Esophagus (tissue), 2 donors: ENCODE results near the gene PPARG. TPM values are rescaled to one million over a fixed set of nuclear protein-coding genes. Genes with fewer than 3 reads are reported as not detected.

Experiments
- H3K27ac ChIP-seq, 2 donors: one replicate each; pipeline ENCODE4 v1.5.1; 2013; ENCODE audit warnings: low read depth in 2 of 2, mild to moderate bottlenecking in 2 of 2, inconsistent platforms in 1 of 2, low read length in 1 of 2, moderate library complexity in 1 of 2
- H3K27me3 ChIP-seq, 2 donors: one replicate each; pipeline ENCODE4 v1.6.1; 2013; ENCODE audit warnings: low read length in 2 of 2, control low read depth in 1 of 2, mild to moderate bottlenecking in 1 of 2; ENCODE audit not compliant: insufficient read depth in 2 of 2, control insufficient read depth in 1 of 2
- H3K36me3 ChIP-seq, 2 donors: one replicate each; pipeline ENCODE4 v1.6.1; 2013; ENCODE audit warnings: low read length in 1 of 2; ENCODE audit not compliant: control insufficient read depth in 2 of 2, insufficient read depth in 2 of 2
- H3K4me1 ChIP-seq, 2 donors: one replicate each; pipeline ENCODE4 v1.6.1; 2013; ENCODE audit warnings: low read length in 1 of 2; ENCODE audit not compliant: control insufficient read depth in 2 of 2, insufficient read depth in 2 of 2
- H3K4me3 ChIP-seq, 2 donors: one replicate each; pipeline ENCODE4 v1.5.1; 2013; ENCODE audit warnings: low read length in 2 of 2, mild to moderate bottlenecking in 2 of 2, low read depth in 1 of 2, moderate library complexity in 1 of 2
- H3K9me3 ChIP-seq, 2 donors: one replicate each; pipeline ENCODE4 v1.6.1; 2013; ENCODE audit warnings: mild to moderate bottlenecking in 2 of 2, low read depth in 1 of 2, low read length in 1 of 2, moderate library complexity in 1 of 2; ENCODE audit not compliant: control insufficient read depth in 2 of 2, insufficient read depth in 1 of 2
- WGBS, 2 donors: extraction: QIAGEN DNeasy Blood & Tissue Kit; methylation state at CpG; one replicate each; pipeline ENCODE4 v1.1.7; 2013; 5-methylcytosine and 5-hydroxymethylcytosine counted together
- polyA plus RNA-seq, 2 donors: library from polyadenylated mRNA; stranded (reverse); fragments of 200-250 nt; gene quantifications; one replicate each; pipeline ENCODE4 v1.2.3, GENCODE V29; 2013
- donor health status: healthy with polysubstance abuse.
- donor health status: Bipolar disorder and iron deficiency.

PPARG gene
- polyA plus RNA-seq, 2 donors, result 2.6 to 3.4 TPM

GRCh38 chr3:12336099-12336498 lies 47.2 kb downstream of the PPARG start:
- Histone ChIP-seq H3K27ac (no peak overlapping the region), H3K4me1 (no peaks in the 10 kb centered on the region), H3K27me3 (no peaks in the 10 kb centered on the region), H3K36me3 (no peaks in the 10 kb centered on the region), H3K9me3 (no peaks in the 10 kb centered on the region), H3K4me3 (no peak overlapping the region)
- 78 to 79% methylated on average over 3 of the region's 3 CpGs for WGBS, 2 donors

DNA sequence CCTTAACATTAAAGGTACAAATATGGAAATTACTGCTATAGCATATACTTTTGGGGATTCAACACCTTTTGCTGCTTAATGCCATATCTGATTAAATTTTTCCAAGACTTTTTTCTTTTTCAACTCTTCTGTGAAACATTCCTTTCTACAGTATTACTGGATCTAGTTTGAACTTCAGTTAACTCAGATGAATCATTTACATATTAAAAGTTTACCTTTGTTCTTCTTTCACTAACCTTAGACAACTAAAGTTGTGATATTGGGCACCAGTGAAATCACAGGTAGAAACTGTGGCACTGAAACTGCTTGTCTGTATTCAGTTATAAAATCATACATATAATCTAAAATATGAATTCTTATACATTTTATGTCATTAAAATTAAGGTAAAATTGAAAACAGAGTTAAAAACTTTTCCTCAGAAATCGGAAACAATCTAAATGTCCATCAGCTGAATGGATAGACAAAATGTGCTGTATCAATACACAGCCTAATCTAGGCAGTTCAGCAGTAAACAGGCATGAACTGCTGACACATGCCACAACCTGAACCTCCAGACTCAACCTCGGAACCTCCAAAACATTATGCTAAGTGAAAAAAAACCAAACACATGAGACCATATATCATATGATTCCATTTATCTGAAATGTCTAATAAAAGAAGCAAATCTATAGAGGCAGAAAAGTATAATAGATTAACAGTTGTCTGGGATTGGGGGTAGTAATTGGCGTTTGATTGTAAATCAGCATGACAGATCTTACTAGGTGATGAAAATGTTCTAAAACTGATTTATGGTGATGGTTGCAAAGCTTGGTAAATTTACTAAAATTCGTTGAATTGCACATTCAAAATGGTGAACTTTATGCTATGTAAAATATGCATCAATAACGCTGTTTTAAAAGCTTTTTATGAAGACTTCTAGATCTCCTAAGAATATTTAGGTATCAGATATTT lies 50.0 kb downstream of the PPARG start:
- Histone ChIP-seq H3K4me1 (no peaks in the 10 kb centered on the region), H3K36me3 (no peaks in the 10 kb centered on the region), H3K9me3 (no peaks in the 10 kb centered on the region), H3K27ac (no peak overlapping the region), H3K27me3 (no peaks in the 10 kb centered on the region), H3K4me3 (no peak overlapping the region)
- WGBS, 2 donors, result 87 to 90% methylated on average over 5 of the region's 5 CpGs

DNA sequence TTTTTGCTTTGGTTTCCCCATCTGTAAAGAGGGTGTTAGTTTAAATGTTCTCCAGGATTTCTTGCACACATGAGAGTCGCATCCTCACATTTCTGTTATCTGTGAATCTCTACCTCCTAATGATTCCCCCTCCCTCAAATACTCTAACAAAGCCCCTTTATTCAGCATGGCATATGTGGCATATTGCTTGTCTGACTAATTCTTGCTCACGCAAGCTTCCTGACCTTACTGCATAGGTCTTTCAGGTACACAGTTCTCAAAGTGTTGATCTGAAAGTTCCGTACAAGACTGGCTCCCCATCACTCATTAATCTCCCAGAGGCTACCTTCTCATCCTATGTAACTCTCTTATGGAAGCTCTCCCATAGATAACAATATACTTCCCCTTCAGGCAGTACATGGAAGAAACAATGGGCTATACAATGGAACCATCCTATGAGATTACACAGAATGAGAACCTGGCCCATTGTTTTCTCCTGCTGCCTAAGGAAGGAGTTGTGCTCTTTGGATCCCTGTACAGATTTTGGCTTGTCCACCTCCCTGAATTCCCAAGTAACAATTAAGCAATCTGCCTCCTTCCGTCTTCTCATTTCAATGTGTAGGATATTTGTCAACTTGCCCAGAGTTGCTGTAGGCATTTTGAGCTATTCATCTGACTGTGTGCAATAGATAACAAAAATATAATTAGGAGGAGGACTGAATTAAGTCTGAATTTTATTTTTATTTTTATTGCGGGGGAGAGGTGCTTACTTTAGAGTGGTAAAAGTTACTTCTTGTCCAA lies 51.0 kb downstream of the PPARG start:
- H3K27ac ChIP-seq, result no peak overlapping the region
- WGBS, 2 donors, result 84 to 87% methylated on average over 5 of the region's 5 CpGs
- no peak overlapping the region for H3K4me3 ChIP-seq

DNA sequence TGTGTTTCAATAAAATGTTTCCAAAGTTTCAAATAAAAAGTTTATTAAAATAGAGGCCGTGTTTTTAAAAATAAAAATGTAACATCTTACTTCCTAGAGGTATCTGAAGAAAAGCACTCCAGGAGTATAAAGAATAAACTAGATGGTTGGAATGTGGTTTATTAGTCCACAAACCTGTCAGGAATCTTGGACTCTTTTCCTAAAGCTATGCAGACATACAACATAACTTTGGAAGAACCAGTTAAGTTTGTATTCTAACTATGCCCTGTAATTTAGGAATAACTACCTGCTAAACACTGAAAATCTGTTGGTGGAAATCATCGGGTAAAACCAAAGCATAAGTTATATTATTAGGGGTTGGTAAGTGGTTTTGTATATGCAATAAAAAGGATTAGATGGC lies 51.6 kb downstream of the PPARG start:
- H3K36me3 ChIP-seq, result no peaks in the 10 kb centered on the region
- no peaks in the 10 kb centered on the region for H3K27me3 ChIP-seq
- WGBS, 2 donors, result 82 to 86% methylated on average over 2 of the region's 2 CpGs
- no peaks in the 10 kb centered on the region for H3K4me1 ChIP-seq
- H3K27ac ChIP-seq, result no peak overlapping the region
- H3K4me3 ChIP-seq, result no peak overlapping the region
- no peaks in the 10 kb centered on the region for H3K9me3 ChIP-seq

More for the DNA sequence above, 51.0 kb downstream of the PPARG start:
- H3K9me3 ChIP-seq, result no peaks in the 10 kb centered on the region
- H3K36me3 ChIP-seq, result no peaks in the 10 kb centered on the region
- H3K27me3 ChIP-seq, result no peaks in the 10 kb centered on the region
- H3K4me1 ChIP-seq, result no peaks in the 10 kb centered on the region

GRCh38 chr3:12342151-12342550 lies 53.3 kb downstream of the PPARG start:
- H3K36me3 ChIP-seq, result no peaks in the 10 kb centered on the region

GRCh38 chr3:12343047-12343501 lies 54.2 kb downstream of the PPARG start:
- WGBS, 2 donors, result 48 to 62% methylated on average over 3 of the region's 3 CpGs
- H3K9me3 ChIP-seq, result no peaks in the 10 kb centered on the region
- H3K4me3 ChIP-seq, result no peak overlapping the region
- H3K36me3 ChIP-seq, result no peaks in the 10 kb centered on the region
- no peaks in the 10 kb centered on the region for H3K4me1 ChIP-seq
- H3K27me3 ChIP-seq, result no peaks in the 10 kb centered on the region
- H3K27ac ChIP-seq, result no peak overlapping the region

More at GRCh38 chr3:12342151-12342550, 53.3 kb downstream of the PPARG start:
- H3K9me3 ChIP-seq, result no peaks in the 10 kb centered on the region
- H3K27me3 ChIP-seq, result no peaks in the 10 kb centered on the region
- no peaks in the 10 kb centered on the region for H3K4me1 ChIP-seq
- no peak overlapping the region for H3K4me3 ChIP-seq
- H3K27ac ChIP-seq, result no peak overlapping the region

DNA sequence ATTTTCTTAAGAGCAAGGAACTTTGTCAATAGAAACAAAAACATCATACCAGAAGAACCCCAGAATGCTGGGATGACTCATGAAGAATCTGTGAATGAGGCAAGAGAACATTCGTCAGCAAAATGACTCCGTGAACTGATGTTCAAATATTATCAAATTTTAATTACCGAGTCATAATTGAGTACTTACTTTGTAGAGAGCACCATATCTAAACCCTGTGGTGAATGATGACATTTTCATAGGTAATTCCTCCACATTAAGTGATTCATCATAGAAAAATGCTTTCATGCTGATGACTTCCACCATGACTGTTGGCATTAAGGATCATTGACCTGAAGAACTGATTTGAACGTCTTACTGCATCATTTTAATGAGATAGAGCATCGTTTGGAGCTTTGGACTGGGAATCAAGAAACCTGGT lies 56.3 kb downstream of the PPARG start:
- Histone ChIP-seq H3K36me3 (no peaks in the 10 kb centered on the region), H3K4me3 (no peak overlapping the region), H3K27me3 (no peaks in the 10 kb centered on the region), H3K9me3 (no peaks in the 10 kb centered on the region), H3K27ac (no peak overlapping the region), H3K4me1 (no peaks in the 10 kb centered on the region)
- WGBS, 2 donors, result 58 to 61% methylated on average over 5 of the region's 5 CpGs

DNA sequence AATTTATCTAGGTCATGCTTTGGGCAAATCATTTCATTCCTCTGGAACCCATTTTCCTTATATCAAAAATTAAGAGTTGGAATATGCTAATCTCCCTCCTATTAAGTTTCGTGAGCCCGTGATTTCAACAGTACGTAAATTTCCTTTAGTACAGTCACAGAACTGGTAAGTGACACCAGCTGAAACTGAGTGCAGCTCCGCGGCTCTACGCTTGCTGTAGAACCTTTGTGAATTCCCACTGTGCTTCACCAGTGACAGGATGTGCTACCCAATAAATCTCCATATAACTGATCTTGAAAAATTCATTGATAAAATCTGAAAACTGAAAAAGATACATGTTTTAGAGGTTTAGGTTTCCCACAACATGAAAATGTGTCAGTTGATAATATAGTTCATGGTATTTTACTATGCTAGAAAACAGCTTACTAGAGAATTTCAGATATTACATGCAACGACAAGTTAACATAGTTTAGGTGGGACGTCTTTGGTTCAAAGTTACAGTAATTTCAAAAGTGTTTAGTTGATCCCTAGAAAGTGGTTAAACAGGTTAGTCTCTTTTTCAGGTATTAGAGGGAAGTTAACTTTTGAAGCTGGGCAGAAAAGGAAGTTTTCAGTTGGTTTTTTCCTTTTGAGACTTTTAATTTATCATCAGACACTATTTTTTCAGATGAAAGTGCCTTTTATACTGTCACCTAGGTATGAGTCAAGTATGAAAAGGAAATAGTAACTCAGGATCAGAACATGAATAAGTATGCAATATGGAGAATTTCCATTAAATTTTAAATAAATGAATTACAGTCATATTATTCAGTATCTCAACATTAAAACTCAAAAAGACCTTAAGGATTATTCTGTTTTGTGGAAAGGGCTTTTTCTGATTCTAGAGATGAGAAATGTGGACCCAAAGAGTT lies 57.0 kb downstream of the PPARG start:
- WGBS, 2 donors, result 65 to 70% methylated on average over 8 of the region's 8 CpGs
- H3K4me3 ChIP-seq, result no peak overlapping the region
- no peak overlapping the region for H3K27ac ChIP-seq
- H3K36me3 ChIP-seq, result no peaks in the 10 kb centered on the region
- no peaks in the 10 kb centered on the region for H3K27me3 ChIP-seq
- H3K9me3 ChIP-seq, result no peaks in the 10 kb centered on the region
- H3K4me1 ChIP-seq, result no peaks in the 10 kb centered on the region

GRCh38 chr3:12347301-12347700 lies 58.4 kb downstream of the PPARG start:
- Histone ChIP-seq H3K9me3 (no peaks in the 10 kb centered on the region), H3K36me3 (no peaks in the 10 kb centered on the region), H3K27me3 (no peaks in the 10 kb centered on the region), H3K27ac (no peak overlapping the region), H3K4me3 (no peak overlapping the region), H3K4me1 (no peaks in the 10 kb centered on the region)
- WGBS, 2 donors, result 93 to 94% methylated on average over 3 of the region's 3 CpGs
